NCI-H2227 treated with DMSO at 0.1 percent for 48 hours (cell line): ENCODE measurements around the gene LRAT.
A peak's percentile ranks its signal among the peaks of the same experiment; 100 is the strongest.
"Not testable (repeated sequence)": the region's sequence is repeated elsewhere in the genome, so short reads cannot be mapped to it uniquely, and the experiment has no call there.

Experiments used
- DNase-seq: peaks from one replicate; lab custom pipeline; 2025; lab: John Stamatoyannopoulos, UW

LRAT gene

GRCh38 chr4:154743683-154744340 is at the start of gene LRAT:
TSS of gene LRAT (plus strand) at chr4:154744000. CDS start at chr4:154744327, 327 bp downstream.
- peak; percentile 3 for DNase-seq

- DNase-seq, result no peak
Measured at GRCh38 chr4:154707877-154708276, 35.9 kb upstream of the LRAT start.

GRCh38 chr4:154709550-154709949 is 34.2 kb upstream of the LRAT start:
- DNase-seq, result no peak

GRCh38 chr4:154711522-154711921 is 32.3 kb upstream of the LRAT start:
- DNase-seq, result no peak

- DNase-seq, result no peak
Measured at GRCh38 chr4:154714339-154715040, 29.3 kb upstream of the LRAT start.

- no peak for DNase-seq
Measured at GRCh38 chr4:154719087-154719486, 24.7 kb upstream of the LRAT start.

- DNase-seq, result no peak
Measured at GRCh38 chr4:154720123-154720522, 23.7 kb upstream of the LRAT start.

GRCh38 chr4:154720618-154721267 is 23.1 kb upstream of the LRAT start:
- no peak for DNase-seq

- no peak for DNase-seq
Measured at GRCh38 chr4:154722262-154722661, 21.5 kb upstream of the LRAT start.

GRCh38 chr4:154723601-154724000 is 20.2 kb upstream of the LRAT start:
- not testable (repeated sequence) for DNase-seq

- DNase-seq, result no peak
Measured at GRCh38 chr4:154727540-154727939, 16.3 kb upstream of the LRAT start.

- DNase-seq, result no peak
Measured at GRCh38 chr4:154731756-154732155, 12.0 kb upstream of the LRAT start.

- DNase-seq, result no peak
Measured at GRCh38 chr4:154732669-154733068, 11.1 kb upstream of the LRAT start.

- DNase-seq, result no peak
Measured at GRCh38 chr4:154736770-154737169, 7.0 kb upstream of the LRAT start.

GRCh38 chr4:154738426-154738825 is 5.4 kb upstream of the LRAT start:
- no peak for DNase-seq

- DNase-seq, result no peak
Measured at GRCh38 chr4:154739111-154739510, 4.7 kb upstream of the LRAT start.

- DNase-seq, result no peak
Measured at GRCh38 chr4:154740462-154740861, 3.3 kb upstream of the LRAT start.

- no peak for DNase-seq
Measured at GRCh38 chr4:154741131-154741665, 2.6 kb upstream of the LRAT start.

GRCh38 chr4:154741922-154742850 is 1.6 kb upstream of the LRAT start:
- no peak for DNase-seq

- no peak for DNase-seq
Measured at GRCh38 chr4:154744341-154744926, 634 bp downstream of the LRAT start.

GRCh38 chr4:154757713-154758112 is 13.9 kb downstream of the LRAT start:
- no peak for DNase-seq
